Keratinocyte (primary cell): Measurements from ENCODE around the gene MARCHF11.

Source experiments
- CTCF ChIP-seq, 3 experiments: IDR thresholded peaks in 1 of 3; conservative IDR thresholded peaks in 1 of 3; optimal IDR thresholded peaks in 1 of 3; 2 replicates in 2 of 3; 3 replicates in 1 of 3; pipeline versions ENCODE3 to v1.5.1; 2011; ENCODE audit warnings: low read length in 3 of 3, mild to moderate bottlenecking in 3 of 3, moderate library complexity in 2 of 3, control low read depth in 1 of 3, inconsistent platforms in 1 of 3; ENCODE audit not compliant: insufficient read depth in 2 of 3; ENCODE audit errors: extremely low read depth in 1 of 3
- EZH2 ChIP-seq: IDR thresholded peaks from one replicate; pipeline ENCODE4 v1.6.1; 2012; ENCODE audit warnings: inconsistent platforms, mild to moderate bottlenecking, low read length, moderate library complexity

GRCh38 chr5:16049761-16050160, 129.8 kb downstream of the MARCHF11 start:
- TF ChIP-seq CTCF (optimal IDR thresholded peaks at IDR 0.05 in 1 of 3, IDR thresholded peaks at IDR 0.05 in 1 of 3, conservative IDR thresholded peaks at IDR 0.05 in 1 of 3; ENCODE audit: extremely low read depth in 1 of 3, insufficient read depth in 2 of 3, low read length in 3 of 3), result no peak
- no peak for TF ChIP-seq EZH2
